Right ventricle myocardium inferior (tissue), 1 donor: Measurements from ENCODE around the gene FGL2. TPM values are rescaled to one million over a fixed set of nuclear protein-coding genes. Genes with fewer than 3 reads are reported as not detected.
"Not testable (repeated sequence)": the region's sequence is repeated elsewhere in the genome, so short reads cannot be mapped to it uniquely, and the experiment has no call there.

ENCODE experiments used
- ATAC-seq: fragments of 200-7000 bp; cut with Tn5 transposase; one replicate; pipeline ENCODE4 v1.9.1; 2020; ENCODE audit warnings: mild to moderate bottlenecking, moderate library complexity
- DNase-seq: peaks from one replicate; pipeline ENCODE4 v3.0.0; 2021; ENCODE audit errors: missing footprints
- intact Hi-C: fragments of 100-400 bp; cut with DNase I; formaldehyde crosslinking; loops from one replicate; pipeline ENCODE4 v1.11.0; 2022
- long read RNA-seq: library from polyadenylated mRNA; unstranded; transcript quantifications from one replicate; pipeline ENCODE4 v2.0.0, GENCODE V29; 2021
- total RNA-seq: library from RNA; stranded (reverse); fragmentation: NEBNext Ultra II Directional; extraction: Animal tissue kit (Norgen Biotek cat#: 25700); gene quantifications from one replicate; pipeline ENCODE4 v1.2.1, GENCODE V29; 2021
- donor health status: DM: no; HTN: yes; CAD: no; lungs with severe emphysema.

The FGL2 gene, protein sequence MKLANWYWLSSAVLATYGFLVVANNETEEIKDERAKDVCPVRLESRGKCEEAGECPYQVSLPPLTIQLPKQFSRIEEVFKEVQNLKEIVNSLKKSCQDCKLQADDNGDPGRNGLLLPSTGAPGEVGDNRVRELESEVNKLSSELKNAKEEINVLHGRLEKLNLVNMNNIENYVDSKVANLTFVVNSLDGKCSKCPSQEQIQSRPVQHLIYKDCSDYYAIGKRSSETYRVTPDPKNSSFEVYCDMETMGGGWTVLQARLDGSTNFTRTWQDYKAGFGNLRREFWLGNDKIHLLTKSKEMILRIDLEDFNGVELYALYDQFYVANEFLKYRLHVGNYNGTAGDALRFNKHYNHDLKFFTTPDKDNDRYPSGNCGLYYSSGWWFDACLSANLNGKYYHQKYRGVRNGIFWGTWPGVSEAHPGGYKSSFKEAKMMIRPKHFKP
- 13.0 TPM for total RNA-seq
- long read RNA-seq, full-length matches to known transcripts: 2 of 2 reads
- long read RNA-seq, partial matches to known transcripts: 0 of 2 reads
- long read RNA-seq, other reads (novel, unspliced or antisense): 0 of 2 reads

DNA sequence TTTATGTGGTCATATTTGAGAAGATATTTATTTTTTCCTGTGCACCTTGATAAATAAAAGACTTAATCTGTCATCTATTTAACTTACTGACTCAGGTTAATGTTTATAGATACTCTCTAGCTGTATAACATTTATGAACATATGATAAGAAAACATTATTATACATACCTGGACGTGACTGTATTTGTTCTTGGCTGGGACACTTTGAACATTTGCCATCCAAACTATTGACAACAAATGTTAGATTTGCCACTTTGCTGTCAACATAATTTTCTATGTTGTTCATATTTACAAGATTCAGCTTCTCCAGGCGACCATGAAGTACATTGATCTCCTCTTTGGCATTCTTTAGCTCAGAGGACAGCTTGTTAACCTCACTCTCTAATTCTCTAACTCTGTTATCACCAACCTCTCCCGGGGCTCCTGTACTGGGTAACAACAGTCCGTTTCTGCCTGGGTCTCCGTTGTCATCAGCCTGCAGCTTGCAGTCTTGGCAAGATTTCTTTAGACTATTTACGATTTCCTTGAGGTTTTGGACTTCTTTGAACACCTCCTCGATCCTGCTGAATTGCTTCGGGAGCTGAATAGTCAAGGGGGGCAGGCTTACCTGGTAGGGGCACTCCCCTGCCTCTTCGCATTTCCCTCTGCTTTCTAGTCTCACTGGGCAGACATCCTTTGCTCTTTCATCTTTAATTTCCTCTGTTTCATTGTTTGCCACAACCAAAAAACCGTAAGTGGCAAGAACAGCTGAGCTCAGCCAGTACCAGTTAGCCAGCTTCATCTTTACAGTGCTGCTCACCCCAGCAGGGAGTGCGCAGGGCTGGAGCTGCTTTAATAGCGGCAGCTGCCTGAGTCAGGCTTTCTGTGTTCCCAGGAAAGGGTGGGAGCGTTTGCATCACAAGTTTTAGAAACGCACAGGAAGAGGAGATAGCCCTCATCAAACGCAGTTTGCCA is at the start of gene FGL2:
Gene FGL2 (minus strand): TSS at position 807 of the 954 bp plus-strand sequence. CDS start 26 bp downstream, at position 781.
- intact Hi-C loops: no loop called here
- ATAC-seq: peak; percentile 95
- DNase-seq: peak; percentile 83

DNA sequence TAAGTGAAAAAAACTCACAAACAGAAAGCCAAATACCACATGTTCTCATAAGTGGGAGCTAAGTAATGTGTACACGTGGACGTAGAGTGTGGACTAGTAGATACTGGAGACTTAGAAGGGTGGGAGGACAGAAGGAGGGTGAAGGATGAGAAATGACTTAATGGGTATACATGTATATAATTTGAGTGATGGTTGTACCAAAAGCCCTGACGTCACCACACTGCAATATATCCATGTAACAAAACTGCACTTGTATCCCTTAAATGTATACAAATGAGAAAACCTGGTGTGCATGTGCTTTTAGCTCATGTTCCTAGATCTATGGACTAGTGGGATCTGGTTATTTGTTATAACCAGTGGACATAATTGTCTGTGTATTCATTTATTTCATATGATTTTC is 48.5 kb upstream of the FGL2 start:
- ATAC-seq: no peak
- intact Hi-C loops: loop anchor here (5.0 kb wide), 1 partner anchor 126 kb away; the partner anchor contains the start of gene CCDC146

DNA sequence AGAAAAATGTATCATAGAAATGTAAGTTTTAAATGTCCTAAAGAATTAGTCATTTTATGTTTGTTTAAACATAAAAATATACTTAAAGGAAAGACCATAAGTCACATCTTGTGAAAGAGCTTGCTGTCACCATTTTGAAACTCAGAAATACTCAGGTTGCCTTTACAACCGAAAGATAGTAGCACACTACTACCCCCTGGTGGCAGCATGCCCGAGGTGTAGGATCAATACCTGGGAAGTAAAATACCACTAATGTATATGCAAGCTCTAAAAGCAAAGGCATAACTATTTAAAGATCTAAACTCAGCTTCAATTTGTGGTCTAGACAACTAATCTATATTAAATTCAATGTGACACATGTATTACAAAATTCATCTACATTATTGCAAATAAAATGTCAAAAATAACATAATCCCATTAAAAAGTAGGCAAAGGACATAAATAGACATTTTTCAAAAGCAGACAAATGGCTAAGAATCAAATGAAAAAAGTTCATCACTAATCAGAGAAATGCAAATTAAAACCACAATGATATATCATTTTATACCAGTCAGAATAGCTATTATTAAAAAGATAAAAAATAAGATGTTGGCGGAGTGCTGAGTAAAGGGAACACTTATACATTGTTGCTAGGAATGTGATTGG is 47.7 kb upstream of the FGL2 start:
- ATAC-seq: no peak
- DNase-seq: peak; percentile 82
- intact Hi-C loops: loop anchor here (1.0 to 5.0 kb wide), 2 partner anchors 84 to 125 kb away; partner anchors contain the start of gene CCDC146

More for the DNA sequence above, 48.5 kb upstream of the FGL2 start:
- DNase-seq: no peak

DNA sequence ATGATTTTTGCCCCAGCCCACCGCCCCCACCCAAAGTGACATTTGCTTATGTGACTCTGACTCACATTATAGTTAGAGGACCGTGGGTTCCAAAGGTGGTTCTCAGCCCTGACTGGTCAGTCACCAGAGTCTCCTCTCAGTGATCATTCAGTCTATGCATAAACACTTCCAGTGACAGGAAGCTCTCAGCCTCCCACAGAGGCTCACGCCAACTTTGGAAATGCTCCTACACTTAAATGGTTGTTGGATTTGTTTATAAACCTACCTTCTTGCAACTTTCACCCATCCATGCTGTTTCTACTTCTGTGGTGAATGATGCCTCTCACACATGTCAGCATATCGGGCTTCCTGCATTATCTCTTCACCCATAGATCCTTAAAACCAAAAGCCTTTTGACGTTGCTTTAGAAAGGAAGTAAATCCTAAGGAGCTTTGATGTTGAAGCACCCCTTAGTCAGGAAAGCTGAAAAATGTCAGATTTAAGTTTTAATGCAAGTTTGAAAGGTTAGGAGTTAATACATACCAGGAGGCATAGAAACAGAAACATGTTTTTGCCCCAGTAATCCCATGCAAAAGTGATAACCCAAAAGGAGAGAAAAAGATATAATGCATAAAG is 46.5 kb upstream of the FGL2 start:
- DNase-seq (no peak), ATAC-seq (peak; percentile 23)
- intact Hi-C loops: loop anchor here (5.0 kb wide), 1 partner anchor 124 kb away; the partner anchor contains the start of gene CCDC146

DNA sequence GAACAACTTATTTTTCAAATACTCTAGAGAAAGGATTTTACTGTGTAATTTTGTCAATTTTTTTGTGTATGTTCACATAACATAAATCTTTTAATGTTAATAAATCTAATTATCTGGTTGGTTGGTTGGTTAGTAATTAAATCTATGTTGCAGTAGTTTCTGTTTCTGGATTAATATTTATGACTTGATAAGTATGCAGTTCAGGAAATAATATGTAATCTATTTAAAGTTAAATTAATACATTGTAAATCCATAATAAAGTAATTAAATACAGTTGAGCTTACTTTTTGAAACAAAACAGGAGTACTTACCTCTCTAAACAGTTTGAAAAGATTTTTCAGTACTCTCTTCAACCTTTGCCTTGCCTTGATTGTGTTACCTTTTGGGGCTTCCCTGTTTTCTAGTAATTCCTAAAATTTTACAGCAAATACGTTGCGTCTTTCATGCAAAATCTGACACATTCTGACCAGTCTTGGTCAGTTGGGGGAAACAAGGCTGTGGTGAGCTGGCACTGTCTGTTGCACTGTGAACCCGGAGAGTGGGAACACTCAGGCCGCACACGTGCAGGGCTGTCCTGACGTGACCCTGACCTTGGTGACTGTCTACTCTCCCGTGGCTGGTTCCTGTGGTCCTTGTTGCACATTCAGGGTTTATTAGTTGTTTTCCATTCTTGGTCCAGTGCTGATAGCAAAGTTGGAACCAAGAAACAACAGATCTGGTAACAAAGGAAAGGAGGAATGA is 45.6 kb upstream of the FGL2 start:
- DNase-seq (peak; percentile 75), ATAC-seq (peak; percentile 90)
- intact Hi-C loops: loop anchor here (5.0 kb wide), 1 partner anchor 123 kb away; the partner anchor contains the start of gene CCDC146

DNA sequence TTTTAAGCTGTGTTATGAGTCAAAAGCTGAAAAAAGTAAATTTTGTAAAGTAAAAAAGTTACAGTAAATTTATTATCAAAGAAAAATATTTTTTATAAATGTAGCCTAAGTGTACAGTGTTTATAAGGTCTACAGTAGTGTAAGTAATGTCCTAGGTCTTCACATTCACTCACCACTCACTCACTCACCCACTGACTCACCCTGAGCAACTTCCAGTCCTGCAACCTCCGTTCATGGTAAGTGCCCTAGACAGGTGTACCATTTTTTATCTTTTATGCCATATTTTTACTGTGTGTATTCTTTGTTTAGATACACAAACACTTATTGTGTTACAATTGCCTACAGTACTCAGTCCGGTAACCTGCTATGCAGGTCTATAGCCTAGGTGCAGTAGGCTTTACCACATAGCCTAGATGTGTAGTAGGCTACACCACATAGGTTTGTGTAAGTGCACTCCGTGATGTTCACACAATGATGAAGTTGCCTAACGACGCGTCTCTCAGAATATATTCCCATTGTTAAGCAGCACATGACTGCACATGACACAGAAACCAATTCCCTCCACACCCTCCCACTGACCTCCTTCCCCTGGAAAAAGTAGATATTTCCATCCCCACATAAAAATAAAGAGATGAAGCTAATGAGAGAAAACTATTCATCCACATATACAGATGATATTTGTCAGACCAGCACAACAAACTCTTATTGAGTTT is 44.8 kb upstream of the FGL2 start:
- intact Hi-C loops: no loop called here
- DNase-seq (no peak), ATAC-seq (peak; percentile 26)

DNA sequence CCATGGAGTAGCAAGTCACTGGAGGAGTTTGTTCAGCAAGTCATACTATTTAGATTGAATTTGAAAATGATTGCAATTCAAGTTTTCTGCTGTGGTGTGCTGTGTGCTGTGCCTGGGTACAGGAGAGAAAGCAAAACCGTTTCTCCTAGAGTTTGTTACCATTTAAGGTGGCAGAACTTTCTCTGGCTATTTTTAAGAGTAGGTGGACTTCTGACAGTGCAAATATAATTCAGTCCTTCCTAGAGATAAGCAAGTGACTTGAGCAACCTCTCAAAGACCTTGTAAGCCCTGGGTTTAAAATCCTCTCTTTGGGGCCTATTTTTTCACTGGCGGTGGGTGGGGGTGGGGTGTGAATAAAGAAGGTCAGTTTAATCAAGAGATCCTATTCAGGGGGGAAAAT is 42.9 kb upstream of the FGL2 start:
- DNase-seq (no peak), ATAC-seq (no peak)
- intact Hi-C loops: no loop called here

DNA sequence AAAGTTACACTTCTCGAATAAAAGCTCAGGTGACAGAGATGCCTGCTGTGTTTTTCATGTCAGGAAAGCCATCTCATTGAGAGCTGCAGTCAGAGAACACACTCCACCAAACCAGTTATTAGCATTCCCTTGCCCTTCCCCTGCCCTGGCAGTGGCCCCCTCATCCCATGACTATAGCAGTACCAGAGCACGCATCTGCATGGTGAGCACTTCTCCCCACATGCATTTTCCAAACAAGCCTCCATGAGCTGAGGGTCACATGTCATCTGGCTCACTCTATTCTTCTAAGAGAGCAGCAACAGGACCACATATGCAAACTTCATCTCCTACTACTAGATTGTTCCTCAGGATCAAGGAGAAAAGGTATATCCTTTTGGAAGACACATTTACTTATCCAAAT is 42.4 kb upstream of the FGL2 start:
- intact Hi-C loops: no loop called here
- ATAC-seq (peak; percentile 40), DNase-seq (no peak)

DNA sequence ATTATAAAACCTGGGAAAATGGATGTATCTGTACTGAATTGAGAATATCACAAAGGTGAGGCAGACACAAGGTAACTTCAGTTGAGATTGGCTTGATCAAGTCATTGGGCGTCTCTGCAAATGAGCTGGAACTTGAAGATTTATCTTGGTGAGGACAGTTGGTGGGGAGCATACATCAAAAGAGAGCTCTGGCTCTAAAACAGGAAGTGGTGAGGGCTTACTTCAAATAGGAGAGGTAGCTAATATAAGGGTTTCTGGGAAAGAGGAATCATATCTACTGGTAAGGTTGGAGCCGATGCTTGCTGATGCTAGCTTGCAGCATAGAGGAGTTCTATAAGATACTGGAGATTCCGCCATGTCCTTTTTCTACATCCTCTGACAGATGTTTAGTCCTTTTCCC is 39.9 kb upstream of the FGL2 start:
- ATAC-seq (no peak), DNase-seq (no peak)
- intact Hi-C loops: no loop called here

DNA sequence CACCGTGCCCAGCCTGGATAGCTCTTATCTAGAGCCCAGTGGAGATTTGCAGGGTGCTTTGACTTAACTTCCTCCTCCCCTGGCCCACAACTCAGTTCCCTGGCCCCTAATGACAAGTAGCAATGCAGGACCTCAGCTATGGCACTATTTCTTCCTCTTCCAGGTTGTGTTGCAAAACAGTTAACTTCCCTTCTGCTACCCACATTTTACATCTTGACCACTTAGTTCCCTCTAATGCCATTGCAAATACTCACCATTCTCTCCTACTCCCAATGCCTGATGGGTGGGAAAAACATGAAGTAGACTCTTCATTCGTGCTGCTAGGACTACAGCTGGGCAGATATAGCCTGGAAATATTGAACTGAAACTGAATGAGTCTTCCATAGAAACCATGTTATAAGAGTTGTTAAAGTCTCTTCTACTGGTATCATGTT is 39.1 kb upstream of the FGL2 start:
- DNase-seq (peak; percentile 72), ATAC-seq (peak; percentile 52)
- intact Hi-C loops: no loop called here

DNA sequence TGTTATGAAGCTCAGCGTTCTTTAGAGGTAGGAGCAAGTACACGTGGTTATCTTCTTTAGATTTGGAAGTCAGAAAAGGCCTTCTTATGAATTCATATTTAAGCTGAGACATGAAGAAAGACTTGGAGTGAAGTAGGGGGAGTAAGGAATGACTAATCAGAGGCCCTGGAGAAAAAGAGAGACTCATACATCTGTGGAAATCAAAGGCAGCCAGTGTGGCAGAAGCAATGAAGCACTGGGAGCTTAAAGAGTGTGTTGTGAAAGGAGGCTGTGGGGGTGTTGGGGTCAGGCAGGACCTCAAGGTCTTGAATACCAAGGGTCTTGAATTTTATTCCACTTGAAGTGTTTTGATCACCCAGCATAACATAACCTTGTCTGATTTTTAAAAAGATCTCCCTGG is 35.7 kb upstream of the FGL2 start:
- ATAC-seq (no peak), DNase-seq (no peak)
- intact Hi-C loops: no loop called here

DNA sequence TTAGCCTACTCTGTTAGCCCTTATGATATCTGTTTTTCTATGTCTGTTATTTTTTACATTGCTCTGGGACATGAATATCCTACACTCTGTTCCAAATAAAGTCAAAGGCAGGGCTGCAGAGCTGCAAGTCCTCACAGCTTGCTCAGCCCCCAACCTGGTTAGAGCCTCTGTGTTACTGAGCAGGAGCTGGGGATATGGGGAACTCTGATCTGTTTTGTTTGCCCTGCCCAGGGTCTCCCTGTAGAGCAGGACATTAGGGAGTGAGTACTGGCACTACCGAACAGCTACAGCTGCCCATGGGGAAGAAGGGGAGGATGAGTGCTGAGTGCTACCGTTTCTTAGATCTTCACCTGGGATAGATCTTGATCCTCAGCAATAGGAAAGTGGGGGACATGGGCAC is 32.8 kb upstream of the FGL2 start:
- DNase-seq (no peak), ATAC-seq (no peak)
- intact Hi-C loops: no loop called here

DNA sequence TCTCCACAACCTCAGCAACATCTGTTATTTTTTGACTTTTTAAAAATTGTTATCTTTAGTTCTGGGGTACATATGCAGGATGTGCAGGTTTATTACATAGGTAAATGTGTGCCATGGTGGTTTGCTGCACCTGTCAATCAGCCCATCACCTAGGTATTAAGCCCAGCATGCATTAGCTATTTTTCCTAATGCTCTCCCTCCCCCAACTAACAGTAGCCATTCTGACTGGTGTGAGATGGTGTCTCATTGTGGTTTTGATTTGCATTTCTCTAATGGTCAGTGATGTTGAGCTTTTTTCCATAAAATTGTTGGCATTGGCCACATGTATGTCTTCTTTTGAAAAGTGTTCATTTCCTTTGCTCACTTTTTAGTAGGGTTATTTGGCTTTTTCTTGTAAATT is 29.2 kb upstream of the FGL2 start:
- DNase-seq, intact Hi-C loops, ATAC-seq: not testable (repeated sequence)

DNA sequence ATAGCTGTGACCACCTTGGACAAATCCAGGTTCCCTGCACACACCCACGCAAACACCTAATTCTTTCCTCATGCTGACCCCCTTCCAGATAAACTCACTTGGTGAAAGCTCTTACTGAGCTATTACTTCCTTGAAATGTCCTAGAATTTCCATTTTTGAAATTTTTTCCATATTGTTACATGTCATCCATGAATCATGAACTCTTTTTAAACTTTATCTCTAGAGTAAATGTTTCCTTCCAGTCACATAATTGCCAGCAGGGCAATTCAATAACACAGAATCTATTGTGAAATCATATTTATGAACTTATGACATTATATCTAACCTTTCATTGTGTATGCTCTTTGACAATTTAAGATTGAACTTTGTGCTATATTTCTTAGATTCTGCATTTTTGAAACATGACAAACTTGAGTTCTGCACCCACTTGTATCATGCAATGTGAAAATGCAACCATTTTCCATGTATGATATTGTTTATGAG is 26.8 kb upstream of the FGL2 start:
- no peak for ATAC-seq
- DNase-seq: no peak
- intact Hi-C loops: no loop called here

DNA sequence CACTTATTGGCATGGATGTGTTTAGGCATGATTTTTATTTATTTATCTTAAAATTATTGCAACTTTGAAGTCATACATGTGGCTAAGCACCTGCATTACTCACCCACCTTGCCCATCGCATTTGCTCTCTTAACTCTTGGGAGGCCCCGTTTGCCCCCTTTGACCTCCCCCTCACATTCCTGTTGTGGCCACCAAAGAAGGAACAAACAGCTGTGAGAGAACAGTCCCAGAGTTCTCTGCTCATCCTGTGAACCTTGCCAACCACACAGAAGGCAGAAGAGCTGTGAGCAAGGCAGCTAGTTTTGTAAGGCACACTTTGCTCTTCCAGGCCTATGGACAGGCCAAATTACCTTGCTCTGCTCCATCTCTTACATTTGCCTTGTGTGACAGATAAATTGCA is 23.6 kb upstream of the FGL2 start:
- intact Hi-C loops: no loop called here
- ATAC-seq (peak; percentile 26), DNase-seq (no peak)

DNA sequence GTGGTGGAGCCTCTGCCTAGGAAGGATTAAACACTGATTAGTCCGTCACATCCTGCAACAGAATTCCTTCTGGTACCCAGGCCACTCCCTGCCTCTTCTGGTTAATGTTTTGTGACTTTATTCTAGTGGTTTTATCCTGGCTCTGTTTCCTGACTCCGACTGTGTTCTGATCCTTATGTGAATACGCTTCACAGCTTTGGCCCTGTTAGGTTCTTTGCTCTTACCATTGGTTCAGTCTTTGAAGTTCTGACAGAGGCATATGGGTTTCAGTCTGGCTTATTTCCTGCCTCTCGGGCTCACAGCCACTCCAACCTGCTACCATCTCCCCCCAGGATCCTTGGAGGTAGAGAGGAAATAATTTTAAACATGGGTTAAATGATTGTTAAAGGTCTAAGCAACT is 23.2 kb upstream of the FGL2 start:
- intact Hi-C loops: no loop called here

DNA sequence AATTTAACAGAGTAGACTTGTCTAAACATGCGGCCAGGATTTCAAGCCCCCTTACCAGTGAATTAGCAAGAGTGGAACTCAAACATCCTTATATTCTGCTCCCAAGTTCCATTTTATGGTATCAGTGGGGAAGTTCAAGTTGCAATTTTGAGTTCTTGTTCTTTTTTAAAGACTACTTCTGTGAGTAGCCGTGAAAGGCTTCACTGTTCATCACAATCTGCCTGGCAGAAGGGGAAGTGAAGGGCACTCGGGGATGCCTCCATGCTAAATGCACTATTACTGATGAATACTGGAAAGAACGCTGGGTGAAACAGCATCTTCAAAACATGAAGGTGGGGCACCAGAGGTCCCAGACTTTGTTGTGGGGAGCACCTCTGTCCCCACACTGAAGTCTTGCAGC is 22.4 kb upstream of the FGL2 start:
- DNase-seq (no peak), ATAC-seq (peak; percentile 31)
- intact Hi-C loops: no loop called here

More for the DNA sequence above, 23.2 kb upstream of the FGL2 start:
- ATAC-seq: no peak
- DNase-seq: no peak
